Endodermal cell (in vitro differentiated cells): ENCODE data around the gene MTHFD2L. TPM values are rescaled to one million over a fixed set of nuclear protein-coding genes. Genes with fewer than 3 reads are reported as not detected.

ENCODE experiments used
- DNase-seq: peaks from one replicate; pipeline ENCODE4 v3.0.0-alpha.2; 2017
- H3K27ac ChIP-seq: 2 replicates; pipeline ENCODE4 v1.5.1; 2013; ENCODE audit warnings: mild to moderate bottlenecking, low read depth, low read length, moderate library complexity
- H3K27me3 ChIP-seq: 2 replicates; pipeline ENCODE4 v1.6.1; 2013; ENCODE audit warnings: mild to moderate bottlenecking, low read length, moderate library complexity; ENCODE audit not compliant: insufficient read depth, control insufficient read depth, poor library complexity, severe bottlenecking
- H3K36me3 ChIP-seq: 2 replicates; pipeline ENCODE4 v1.7.0; 2013; ENCODE audit warnings: mild to moderate bottlenecking, low read length, moderate library complexity; ENCODE audit not compliant: control insufficient read depth, insufficient read depth
- H3K4me1 ChIP-seq: one replicate; pipeline ENCODE4 v1.7.0; 2013; ENCODE audit warnings: low read length; ENCODE audit not compliant: control insufficient read depth, insufficient read depth
- H3K4me3 ChIP-seq: 2 replicates; pipeline ENCODE4 v1.5.1; 2013; ENCODE audit warnings: mild to moderate bottlenecking, low read length, moderate library complexity
- H3K9ac ChIP-seq: 2 replicates; pipeline ENCODE4 v1.6.1; 2013; ENCODE audit warnings: mild to moderate bottlenecking, low read length, moderate library complexity; ENCODE audit not compliant: poor library complexity, severe bottlenecking; ENCODE audit errors: extremely low read depth
- H3K9me3 ChIP-seq: 2 replicates; pipeline ENCODE4 v1.6.1; 2013; ENCODE audit warnings: mild to moderate bottlenecking, low read length, moderate library complexity; ENCODE audit not compliant: control insufficient read depth
- H3K27ac Mint-ChIP-seq: 2 replicates; pipeline ENCODE4 v1.8.0; 2020; ENCODE audit warnings: mixed read lengths
- H3K27me3 Mint-ChIP-seq: 2 replicates; pipeline ENCODE4 v1.8.0; 2021; ENCODE audit warnings: mild to moderate bottlenecking, mixed read lengths; ENCODE audit not compliant: insufficient read depth
- H3K36me3 Mint-ChIP-seq: 2 replicates; pipeline ENCODE4 v1.8.0; 2020; ENCODE audit warnings: low read depth, mixed read lengths
- H3K4me1 Mint-ChIP-seq: 2 replicates; pipeline ENCODE4 v1.8.0; 2020; ENCODE audit warnings: mixed read lengths
- H3K4me3 Mint-ChIP-seq: 2 replicates; pipeline ENCODE4 v1.8.0; 2020; ENCODE audit warnings: mild to moderate bottlenecking, moderate library complexity, mixed read lengths
- H3K9me3 Mint-ChIP-seq: 2 replicates; pipeline ENCODE4 v1.8.0; 2020; ENCODE audit warnings: mild to moderate bottlenecking, mixed read lengths
- WGBS, 2 experiments: methylation state at CpG; one replicate each; pipeline versions ENCODE4 v1.1.5 to v1.1.7; 2013; ENCODE audit warnings: missing lambda C conversion rate in 2 of 2, mixed read lengths in 1 of 2; ENCODE audit not compliant: insufficient coverage in 1 of 2, insufficient read length in 1 of 2; 5-methylcytosine and 5-hydroxymethylcytosine counted together
- total RNA-seq, 2 donors: library from RNA; stranded (reverse); fragmentation: NEBNext Ultra II Directional in 1 of 2; extraction: Animal tissue kit (Norgen Biotek cat#: 25700) in 1 of 2; gene quantifications; 2 replicates in 1 of 2; 3 replicates in 1 of 2; pipeline ENCODE4 v1.2.1, GENCODE V29; 2021
- TF ChIP-seq, protein P1 (sequence below): fragments of 200-600 bp; sonication (generic); conservative IDR thresholded peaks from 2 replicates; pipeline ENCODE4 v1.5.0; 2021; ENCODE audit warnings: antibody characterized with exemption, mild to moderate bottlenecking

Gene MTHFD2L
- total RNA-seq, 2 donors from 2014 or later = 10.4 to 11.5 TPM

DNA sequence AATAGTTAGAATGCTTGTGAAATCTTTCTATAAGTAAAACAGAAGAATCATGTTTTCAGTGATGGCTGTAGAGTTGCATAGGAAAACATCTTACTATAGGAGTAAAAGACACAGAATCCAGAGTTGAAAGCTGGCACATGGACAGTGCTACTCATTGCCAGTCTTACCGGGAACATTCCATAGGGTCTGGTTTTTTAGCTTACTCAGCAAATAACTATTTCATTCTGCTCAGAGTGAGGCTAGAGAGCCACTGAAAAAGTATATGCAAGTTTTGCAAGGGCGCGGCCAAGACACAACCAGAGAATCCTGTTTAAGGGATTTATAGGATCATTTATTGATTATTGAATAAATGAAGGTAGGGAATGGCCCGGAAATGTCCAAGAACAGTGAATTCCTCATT, 60.3 kb downstream of the MTHFD2L start:
- TF ChIP-seq, protein P1, sequence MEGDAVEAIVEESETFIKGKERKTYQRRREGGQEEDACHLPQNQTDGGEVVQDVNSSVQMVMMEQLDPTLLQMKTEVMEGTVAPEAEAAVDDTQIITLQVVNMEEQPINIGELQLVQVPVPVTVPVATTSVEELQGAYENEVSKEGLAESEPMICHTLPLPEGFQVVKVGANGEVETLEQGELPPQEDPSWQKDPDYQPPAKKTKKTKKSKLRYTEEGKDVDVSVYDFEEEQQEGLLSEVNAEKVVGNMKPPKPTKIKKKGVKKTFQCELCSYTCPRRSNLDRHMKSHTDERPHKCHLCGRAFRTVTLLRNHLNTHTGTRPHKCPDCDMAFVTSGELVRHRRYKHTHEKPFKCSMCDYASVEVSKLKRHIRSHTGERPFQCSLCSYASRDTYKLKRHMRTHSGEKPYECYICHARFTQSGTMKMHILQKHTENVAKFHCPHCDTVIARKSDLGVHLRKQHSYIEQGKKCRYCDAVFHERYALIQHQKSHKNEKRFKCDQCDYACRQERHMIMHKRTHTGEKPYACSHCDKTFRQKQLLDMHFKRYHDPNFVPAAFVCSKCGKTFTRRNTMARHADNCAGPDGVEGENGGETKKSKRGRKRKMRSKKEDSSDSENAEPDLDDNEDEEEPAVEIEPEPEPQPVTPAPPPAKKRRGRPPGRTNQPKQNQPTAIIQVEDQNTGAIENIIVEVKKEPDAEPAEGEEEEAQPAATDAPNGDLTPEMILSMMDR = no peak
- Histone ChIP-seq H3K4me1 (peaks cover 6% of the 10 kb centered on the region), H3K9me3 (no peaks in the 10 kb centered on the region), H3K27ac (no peak overlapping the region), H3K27me3 (no peaks in the 10 kb centered on the region), H3K36me3 (no peaks in the 10 kb centered on the region), H3K4me3 (no peak overlapping the region), H3K9ac (no peak overlapping the region)
- peaks cover 2% of the 10 kb centered on the region for H3K36me3 Mint-ChIP-seq
- no peak overlapping the region for H3K27ac Mint-ChIP-seq
- peaks cover 18% of the 10 kb centered on the region for H3K4me1 Mint-ChIP-seq
- DNase-seq = no peak
- 96 to 100% methylated on average over 1 to 3 of the region's 4 CpGs for WGBS, 2 experiments
- no peak overlapping the region for H3K4me3 Mint-ChIP-seq
- H3K27me3 Mint-ChIP-seq = no peaks in the 10 kb centered on the region
- H3K9me3 Mint-ChIP-seq = no peaks in the 10 kb centered on the region

DNA sequence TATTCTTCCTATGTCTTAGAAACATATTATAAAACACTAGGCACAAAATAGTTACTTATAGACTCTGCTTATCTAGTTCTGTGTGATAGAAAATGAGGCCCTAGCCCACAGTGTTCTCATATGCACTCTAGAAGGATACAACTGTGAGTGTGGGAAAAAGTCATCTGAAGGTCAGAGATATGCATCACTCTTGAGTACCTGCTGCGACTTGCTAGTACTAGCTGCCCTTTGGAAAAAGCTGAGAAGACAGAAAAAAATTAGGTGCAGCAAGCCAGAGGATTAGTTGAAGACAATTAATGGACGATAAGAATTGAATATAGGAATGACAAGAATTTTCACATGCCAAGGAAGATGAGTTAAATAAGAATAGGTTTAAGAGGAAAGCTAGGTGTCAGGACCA, 61.3 kb downstream of the MTHFD2L start:
- Histone ChIP-seq H3K9ac (no peak overlapping the region), H3K4me3 (no peak overlapping the region), H3K4me1 (peaks cover 6% of the 10 kb centered on the region), H3K27me3 (no peaks in the 10 kb centered on the region), H3K36me3 (no peaks in the 10 kb centered on the region), H3K9me3 (no peaks in the 10 kb centered on the region), H3K27ac (no peak overlapping the region)
- TF ChIP-seq, protein P1 = no peak
- Mint-ChIP-seq H3K4me1 (peaks cover 13% of the 10 kb centered on the region), H3K4me3 (no peak overlapping the region), H3K9me3 (no peaks in the 10 kb centered on the region), H3K27me3 (no peaks in the 10 kb centered on the region), H3K27ac (no peak overlapping the region), H3K36me3 (peaks cover 3% of the 10 kb centered on the region)
- DNase-seq = no peak
- WGBS, 2 experiments = 80 to 81% methylated on average over 2 of the region's 2 CpGs

DNA sequence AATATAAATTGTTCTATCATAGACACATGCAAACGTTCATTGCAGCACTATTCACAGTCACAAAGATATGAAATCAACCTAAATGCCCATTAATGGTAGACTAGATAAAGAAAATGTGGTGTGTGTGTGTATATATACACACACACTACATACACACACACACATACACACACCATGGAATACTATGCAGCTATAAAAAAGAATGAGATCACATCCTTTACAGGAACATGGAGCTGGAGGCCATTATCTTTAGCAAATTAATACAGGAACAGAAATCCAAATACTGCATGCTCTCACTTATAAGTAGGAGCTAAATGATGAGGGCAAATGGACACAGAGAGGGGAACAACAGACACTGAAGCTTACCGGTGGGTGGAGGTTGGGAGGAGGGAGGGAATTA, 65.2 kb downstream of the MTHFD2L start:
- Histone ChIP-seq H3K27me3 (no peaks in the 10 kb centered on the region), H3K36me3 (no peaks in the 10 kb centered on the region), H3K27ac (no peak overlapping the region), H3K9ac (no peak overlapping the region), H3K9me3 (no peaks in the 10 kb centered on the region), H3K4me3 (no peak overlapping the region), H3K4me1 (no peaks in the 10 kb centered on the region)
- Mint-ChIP-seq H3K36me3 (peaks cover 3% of the 10 kb centered on the region), H3K4me1 (peaks cover 8% of the 10 kb centered on the region), H3K27ac (no peak overlapping the region), H3K27me3 (no peaks in the 10 kb centered on the region), H3K4me3 (no peak overlapping the region), H3K9me3 (no peaks in the 10 kb centered on the region)
- 92% methylated on average over 2 of the region's 2 CpGs; no CpG with 5 or more reads in 1 of the 2 experiments for WGBS, 2 experiments
- DNase-seq = no peak
- TF ChIP-seq, protein P1 = no peak
